GM12878 (cell line): ENCODE results near the gene ACACB. TPM values are rescaled to one million over a fixed set of nuclear protein-coding genes. Genes with fewer than 3 reads are reported as not detected.

Experiments used
- ATAC-seq: fragments of 200-7000 bp; cut with Tn5 transposase; 3 replicates; pipeline ENCODE4 v1.9.1; 2020; ENCODE audit warnings: mild to moderate bottlenecking, moderate library complexity
- BruUV-seq: library from RNA; stranded (reverse); fragments of 400-500 nt; replicated peaks from 2 replicates; lab custom pipeline; 2021; lab: Mats Ljungman, UMichigan
- CTCF ChIA-PET: fragments of 300-600 bp; sonication (Branson Sonifier 250); formaldehyde crosslinking; extraction: SDS; loops from one replicate; lab custom pipeline; 2021; ENCODE audit warnings: inconsistent platforms; lab: Yijun Ruan, JAX
- POLR2A ChIA-PET: fragments of 350-600 bp; formaldehyde crosslinking; extraction: SDS; loops from one replicate; lab custom pipeline; 2021; ENCODE audit warnings: inconsistent platforms; lab: Charles Lee
- RAD21 ChIA-PET: fragments of 300-600 bp; sonication (Branson Sonifier 250); formaldehyde crosslinking; loops from one replicate; lab custom pipeline; 2023; ENCODE audit warnings: antibody characterized with exemption; ENCODE audit not compliant: unreplicated experiment; lab: Charles Lee
- SMC1A ChIA-PET: fragments of 300-600 bp; sonication (Branson Sonifier 250); formaldehyde crosslinking; loops from one replicate; lab custom pipeline; 2023; ENCODE audit not compliant: unreplicated experiment, uncharacterized antibody; lab: Charles Lee
- DNase-seq: peaks from one replicate; pipeline ENCODE4 v3.0.0-alpha.2; 2011; ENCODE audit warnings: low read depth, low spot score
- FAIRE-seq: peaks from 3 replicates; lab custom pipeline; 2011; peaks lifted over from hg19 to GRCh38; lab: Jason Lieb, UNC
- H2AFZ ChIP-seq: 2 replicates; pipeline ENCODE4 v1.6.0; 2011; ENCODE audit warnings: low read depth, low read length, control low read depth; ENCODE audit not compliant: control insufficient read depth
- H3K27ac ChIP-seq: 2 replicates; pipeline ENCODE4 v1.5.1; 2011; ENCODE audit warnings: control low read depth; ENCODE audit not compliant: control insufficient read depth, insufficient read depth
- H3K27me3 ChIP-seq, 2 experiments: replicated peaks in 1 of 2; 2 replicates each; pipeline versions ENCODE4 v1.6.0 to v1.6.1; 2011; ENCODE audit warnings: low read length in 1 of 2; ENCODE audit not compliant: control insufficient read depth in 2 of 2, insufficient read depth in 2 of 2
- H3K36me3 ChIP-seq, 2 experiments: 2 replicates each; pipeline ENCODE4 v1.5.1; 2011; ENCODE audit warnings: low read length in 1 of 2; ENCODE audit not compliant: control insufficient read depth in 2 of 2, insufficient read depth in 2 of 2
- H3K4me1 ChIP-seq: 2 replicates; pipeline ENCODE4 v1.6.1; 2011; ENCODE audit warnings: mild to moderate bottlenecking, low read length, moderate library complexity, mixed read lengths; ENCODE audit not compliant: control insufficient read depth, insufficient read depth
- H3K4me2 ChIP-seq: 2 replicates; pipeline ENCODE4 v1.6.0; 2011; ENCODE audit warnings: control low read depth; ENCODE audit not compliant: control insufficient read depth, insufficient read depth
- H3K4me3 ChIP-seq: fragments of 200-600 bp; sonication (generic); 2 replicates; pipeline ENCODE4 v1.5.1; 2016
- H3K79me2 ChIP-seq: 2 replicates; pipeline ENCODE4 v1.6.0; 2011; ENCODE audit warnings: low read length; ENCODE audit not compliant: control insufficient read depth, insufficient read depth
- H3K9ac ChIP-seq: 2 replicates; pipeline ENCODE4 v1.8.0; 2011; ENCODE audit warnings: low read length, control low read depth, mixed read lengths; ENCODE audit not compliant: control insufficient read depth, insufficient read depth
- H3K9me3 ChIP-seq: replicated peaks from 3 replicates; pipeline ENCODE4 v1.5.1; 2011; ENCODE audit warnings: mild to moderate bottlenecking, low read length; ENCODE audit not compliant: control insufficient read depth, insufficient read depth
- H4K20me1 ChIP-seq: 2 replicates; pipeline ENCODE4 v1.6.0; 2011; ENCODE audit not compliant: control insufficient read depth, insufficient read depth
- CEBPB ChIP-seq, 2 experiments: fragments of 150-350 bp in 1 of 2; IDR thresholded peaks; 2 replicates each; pipeline ENCODE4 v1.6.1; 2012 to 2014; ENCODE audit warnings: low read depth in 2 of 2, low read length in 2 of 2, borderline replicate concordance in 1 of 2, inconsistent platforms in 1 of 2
- CTCF ChIP-seq, 3 experiments: IDR thresholded peaks in 2 of 3; conservative IDR thresholded peaks in 1 of 3; 2 replicates each; pipeline ENCODE4 v1.5.1; 2011; ENCODE audit warnings: low read depth in 3 of 3, low read length in 3 of 3, mild to moderate bottlenecking in 3 of 3, control low read depth in 2 of 3, moderate library complexity in 2 of 3, inconsistent platforms in 1 of 3, mixed read lengths in 1 of 3; ENCODE audit not compliant: control insufficient read depth in 2 of 3, insufficient read depth in 1 of 3; ENCODE audit errors: extremely low read depth in 1 of 3
- MLLT1 ChIP-seq: fragments of 450-650 bp; IDR thresholded peaks from 2 replicates; pipeline ENCODE4 v1.6.1; 2016; ENCODE audit warnings: mild to moderate bottlenecking
- NR2C1 ChIP-seq: fragments of 450-650 bp; IDR thresholded peaks from 2 replicates; pipeline ENCODE4 v1.6.1; 2017; ENCODE audit warnings: antibody characterized with exemption, mild to moderate bottlenecking, moderate library complexity
- NR2F1 ChIP-seq: fragments of 450-650 bp; conservative IDR thresholded peaks from 2 replicates; pipeline ENCODE4 v1.6.1; 2017; ENCODE audit warnings: mild to moderate bottlenecking
- SMAD5 ChIP-seq: IDR thresholded peaks from 2 replicates; pipeline ENCODE4 v1.6.1; 2016; ENCODE audit warnings: antibody characterized with exemption, low read depth
- STAT1 ChIP-seq: fragments of 450-650 bp; conservative IDR thresholded peaks from 2 replicates; pipeline ENCODE4 v1.6.1; 2014; ENCODE audit warnings: antibody characterized with exemption, mild to moderate bottlenecking
- WGBS: methylation state at CpG from one replicate; pipeline ENCODE4 v1.1.6; 2016; ENCODE audit warnings: low lambda C conversion rate; ENCODE audit not compliant: insufficient replicate concordance, insufficient coverage; ENCODE audit errors: missing lambda C conversion rate; 5-methylcytosine and 5-hydroxymethylcytosine counted together
- in situ Hi-C: fragments of 300-500 bp; cut with MboI; formaldehyde crosslinking; loops from 9 replicates; pipeline ENCODE4 v1.14.3; 2018; ENCODE audit warnings: mixed read lengths
- intact Hi-C: fragments of 100-400 bp; cut with micrococcal nuclease; formaldehyde crosslinking; loops from one replicate; pipeline ENCODE4 v1.14.2; 2022; ENCODE audit not compliant: unreplicated experiment
- polyA plus RNA-seq, 11 experiments: library from polyadenylated mRNA; depleted of rRNA in 4 of 11; unstranded in 6 of 11; stranded (reverse) in 5 of 11; fragments of >200 nt; fragmentation: Nextera tagmentation in 4 of 11; fragmentation: Illumina TruSeq in 1 of 11; extraction: Ambion mirVana in 4 of 11; extraction: Trizol in 1 of 11; gene quantifications; 1 replicate in 1 of 11; 2 replicates in 10 of 11; pipeline versions ENCODE4 v1.2.1 to v1.2.3, GENCODE V29; 2011 to 2016; ENCODE audit warnings: inconsistent platforms in 2 of 11, missing spikeins in 2 of 11, low read depth in 1 of 11
- total RNA-seq, 4 experiments: library from RNA; depleted of rRNA in 3 of 4; stranded (reverse); fragments of >200 nt in 3 of 4; fragmentation: Illumina TruSeq in 1 of 4; extraction: Trizol in 1 of 4; gene quantifications; 2 replicates each; pipeline versions ENCODE4 v1.2.1 to v1.2.3, GENCODE V29; 2013 to 2021

The ACACB gene
- total and polyA plus RNA-seq, 10 of the 15 experiments (the other 5 are each of a cell fraction or from before 2014, with no cell fraction given) = 0.05 to 1.9 (median 0.38) TPM; not detected in 2

- 52% methylated on average over 7 of the region's 7 CpGs for WGBS
- ChIA-PET POLR2A (no interaction called here), CTCF (interaction anchor here (0.6 kb wide), 1 partner anchor 210 kb away, joined by 3 read pairs; no protein-coding TSS in a partner anchor), SMC1A (no interaction called here), RAD21 (no interaction called here)
- Histone ChIP-seq H3K36me3 (no peaks in the 10 kb centered on the region), H2AFZ (no peak overlapping the region), H3K4me3 (no peak overlapping the region), H3K9me3 (no peaks in the 10 kb centered on the region), H3K27me3 (no peaks in the 10 kb centered on the region), H4K20me1 (no peaks in the 10 kb centered on the region), H3K9ac (no peak overlapping the region), H3K4me2 (no peak overlapping the region), H3K79me2 (no peaks in the 10 kb centered on the region), H3K27ac (no peak overlapping the region), H3K4me1 (no peaks in the 10 kb centered on the region)
- FAIRE-seq = no peak
- DNase-seq = no peak
- TF ChIP-seq NR2C1 (no peak), CEBPB (IDR thresholded peaks at IDR 0.05; ENCODE audit: borderline replicate concordance in 1 of 2, low read depth in 2 of 2, low read length in 2 of 2) (no peak), MLLT1 (no peak), CTCF (IDR thresholded peaks at IDR 0.05 in 2 of 3, conservative IDR thresholded peaks at IDR 0.05 in 1 of 3; ENCODE audit: control insufficient read depth in 2 of 3, extremely low read depth in 1 of 3, insufficient read depth in 1 of 3, low read depth in 3 of 3, low read length in 3 of 3) (no peak), SMAD5 (no peak), STAT1 (no peak), NR2F1 (no peak)
- no TSS peak for BruUV-seq
- ATAC-seq = no peak
- intact Hi-C loops = no loop called here
- in situ Hi-C loops = no loop called here
These were observed 105.7 kb downstream of the ACACB start for GRCh38 chr12:109222062-109222461.
